ENCODE measurements around the gene GRB10.
A peak's percentile ranks its signal among the peaks of the same experiment; 100 is the strongest.

Gene GRB10

DNA sequence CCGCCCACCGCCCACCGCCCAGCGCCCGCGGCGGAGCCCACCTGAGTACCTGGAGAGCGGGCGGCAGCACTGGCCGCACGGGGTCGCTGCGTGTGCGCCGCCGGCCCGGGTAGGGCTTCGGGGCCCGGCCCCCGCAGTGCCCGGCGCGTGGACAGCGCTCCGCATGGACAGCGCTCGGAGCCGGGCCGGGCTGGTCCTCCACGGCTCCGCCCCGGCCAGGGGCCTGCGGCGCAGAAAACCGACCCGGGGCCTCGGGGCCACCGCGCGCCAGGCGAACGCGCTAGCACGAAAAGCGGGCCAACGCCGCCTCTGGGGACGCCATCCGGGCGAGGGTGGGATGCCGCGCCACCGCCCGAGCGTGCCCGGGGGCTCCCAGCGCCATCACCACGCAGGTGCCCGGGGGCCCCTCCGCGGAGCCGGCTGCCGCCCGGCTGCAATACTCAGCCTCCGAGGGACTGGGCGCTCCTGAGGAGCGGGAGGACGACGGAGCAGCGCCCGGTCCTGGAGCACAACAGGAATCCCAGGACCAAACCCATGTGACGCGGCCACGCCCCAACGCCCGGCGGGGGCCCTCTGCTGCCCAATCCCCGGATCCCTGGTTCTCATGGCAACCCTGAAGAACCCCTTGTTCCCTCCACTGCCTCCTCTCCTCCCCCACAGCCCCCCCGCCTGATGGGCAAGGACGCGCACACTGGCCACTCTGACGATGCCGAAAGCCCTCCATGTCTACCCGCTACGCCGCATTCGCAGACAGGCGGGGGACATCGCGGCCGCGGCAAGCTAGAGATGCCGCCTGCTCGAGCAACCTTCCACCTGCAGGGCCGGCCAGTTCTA, at the start of gene GRB10:
TSS of gene GRB10 (minus strand) at position 522 of the 834 bp plus-strand sequence. CDS start 50,574 bp downstream, outside the sequence.
- DNase-seq, result peak; percentile 62 to 82

DNA sequence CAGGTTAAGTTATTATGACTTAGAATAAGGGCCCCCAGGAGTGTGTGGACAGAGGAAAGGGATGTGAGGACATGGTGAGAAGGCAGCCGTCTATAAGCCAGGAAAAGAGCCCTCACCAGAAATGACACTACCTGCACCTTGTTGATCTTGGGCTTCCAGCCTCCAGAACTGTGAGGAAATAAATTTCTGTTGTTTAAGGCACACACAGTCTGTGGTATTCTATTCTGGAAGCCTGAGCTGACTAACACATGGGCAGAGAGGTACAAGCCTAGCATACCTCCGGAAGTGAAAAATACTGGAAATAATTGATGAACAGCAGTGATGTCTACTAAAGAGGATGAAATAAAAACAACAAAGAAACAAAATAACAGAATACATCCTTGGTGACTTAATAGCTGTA, 46.1 kb upstream of the GRB10 start:
- DNase-seq, result no peak

DNA sequence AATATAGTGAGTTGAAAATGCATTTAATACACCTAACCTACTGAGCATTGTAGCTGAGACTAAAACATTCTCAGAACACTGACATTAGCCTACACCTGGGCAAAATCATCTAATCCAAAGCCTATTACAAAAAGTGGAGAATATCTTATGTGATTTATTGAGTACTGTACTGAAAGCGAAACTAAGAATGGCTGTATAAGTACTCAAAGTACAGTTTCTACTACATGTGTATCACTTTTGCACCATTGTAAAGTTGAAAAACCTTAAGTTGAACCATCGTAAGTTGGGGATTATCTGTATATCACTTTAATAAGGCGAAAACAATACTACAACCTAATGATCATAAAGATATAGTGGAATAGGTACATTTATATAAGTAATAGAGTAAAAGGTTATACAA, 45.4 kb upstream of the GRB10 start:
- no peak for DNase-seq

DNA sequence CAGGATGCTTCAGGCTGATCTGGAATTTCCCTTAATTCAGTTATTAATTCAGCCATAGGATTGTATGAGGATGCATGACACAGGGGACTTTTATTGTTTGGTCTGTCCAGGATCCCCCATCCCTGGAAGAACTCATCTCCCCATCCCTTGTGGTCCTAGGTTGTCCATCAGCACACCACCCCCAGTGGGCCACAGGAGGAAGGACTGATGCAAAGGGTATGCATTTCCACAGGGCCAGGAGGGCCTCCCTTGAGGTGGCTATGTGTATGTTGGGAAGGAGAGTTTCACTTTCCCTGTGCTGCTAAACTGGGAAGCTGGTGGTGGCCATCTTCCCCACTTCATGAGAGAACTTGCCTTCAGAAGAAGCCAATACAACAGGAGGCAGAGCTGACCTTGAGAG, 44.6 kb upstream of the GRB10 start:
- DNase-seq, result no peak

DNA sequence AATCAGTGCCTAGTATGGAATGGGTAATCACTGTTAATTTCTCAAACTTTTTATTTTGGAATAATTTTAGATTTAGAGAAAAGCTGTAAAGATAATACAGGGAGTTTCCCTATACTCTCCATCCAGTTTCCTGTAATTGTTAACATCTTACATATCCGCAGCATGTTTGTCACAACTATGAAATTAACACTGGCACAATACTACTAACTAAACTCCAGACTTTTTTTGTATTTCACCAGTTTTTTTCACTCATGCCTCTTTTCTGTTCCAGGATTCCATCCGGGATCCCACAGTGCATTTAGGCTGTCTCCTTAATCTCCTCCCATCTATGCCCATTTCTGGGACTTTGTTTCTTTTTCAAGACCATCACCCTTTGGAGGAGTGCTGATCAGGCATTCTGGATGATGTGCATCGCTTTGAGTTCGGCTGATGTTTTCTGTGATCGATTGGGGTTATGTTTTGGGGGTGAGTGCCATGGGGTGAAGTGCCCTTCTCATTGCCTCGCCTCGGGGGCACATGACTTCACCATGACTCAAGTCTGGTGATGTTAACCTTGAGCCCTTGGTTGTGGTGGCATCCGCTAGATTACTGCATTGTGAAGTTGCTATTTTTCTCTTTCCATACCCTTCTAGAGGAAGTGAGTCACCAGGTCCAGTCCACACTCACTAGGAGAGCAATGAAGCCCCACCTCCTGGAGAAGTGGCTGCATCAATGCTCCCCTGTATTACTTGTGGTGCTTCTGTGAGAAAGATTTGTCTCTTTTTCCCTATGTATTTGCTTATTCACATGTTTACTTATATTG, 43.9 kb upstream of the GRB10 start:
- DNase-seq, result no peak

DNA sequence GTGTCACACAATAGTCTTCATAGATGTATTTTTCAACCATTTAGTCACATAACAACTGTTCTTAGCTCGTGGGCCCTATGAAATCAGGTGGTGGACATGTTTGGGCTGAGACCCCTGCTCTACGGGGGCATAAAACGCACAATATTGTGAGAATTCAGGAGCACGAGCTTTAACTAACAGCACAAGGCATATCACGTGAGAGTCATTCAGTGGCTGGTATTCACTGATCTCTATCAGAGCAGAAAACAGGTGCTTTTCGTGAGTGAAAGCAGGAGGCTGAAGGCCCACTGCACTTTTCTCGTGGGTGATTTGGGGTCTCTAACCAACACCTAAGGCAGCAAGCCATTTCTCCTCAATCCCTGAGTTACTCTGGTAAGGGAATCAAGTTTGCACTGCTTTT, 42.8 kb upstream of the GRB10 start:
- no peak for DNase-seq

DNA sequence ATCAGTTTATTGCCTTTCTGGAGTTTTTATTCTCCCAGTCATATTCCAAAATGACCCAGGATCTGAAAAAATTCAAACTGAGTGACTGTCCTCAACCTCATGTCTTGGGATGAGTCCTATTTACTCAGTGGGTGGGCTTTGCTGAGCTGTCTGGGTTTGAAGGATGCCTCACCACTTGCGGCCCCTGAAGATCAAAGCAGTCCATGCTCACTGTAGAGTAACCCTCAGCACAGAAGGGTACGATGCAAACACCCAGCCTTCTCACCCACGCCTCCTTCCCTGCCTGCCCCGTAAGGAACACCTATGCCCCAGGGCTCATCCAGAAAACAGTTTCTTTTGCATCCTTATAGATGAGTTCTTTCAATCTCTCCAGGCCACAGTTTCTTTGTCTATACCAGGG, 42.2 kb upstream of the GRB10 start:
- DNase-seq, result no peak

DNA sequence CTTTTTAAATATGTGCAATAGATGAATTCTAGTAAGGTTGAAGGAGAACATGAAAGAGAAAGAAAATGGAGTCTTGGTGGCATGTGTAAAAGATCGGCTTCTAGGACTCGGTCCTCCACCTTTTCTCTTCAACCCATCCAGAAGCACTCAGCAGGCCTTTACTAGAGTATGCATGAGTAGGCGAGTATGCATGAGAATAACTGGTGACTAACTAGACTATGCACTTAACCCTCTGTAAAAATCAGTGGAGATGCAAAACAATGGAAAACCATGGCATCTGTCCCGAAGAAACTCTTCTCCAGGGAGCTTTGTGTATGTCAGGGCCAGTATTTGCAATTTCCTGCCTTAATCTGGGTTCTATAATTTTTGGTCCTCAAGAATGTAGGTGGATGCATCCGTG, 40.0 kb upstream of the GRB10 start:
- DNase-seq, result no peak

DNA sequence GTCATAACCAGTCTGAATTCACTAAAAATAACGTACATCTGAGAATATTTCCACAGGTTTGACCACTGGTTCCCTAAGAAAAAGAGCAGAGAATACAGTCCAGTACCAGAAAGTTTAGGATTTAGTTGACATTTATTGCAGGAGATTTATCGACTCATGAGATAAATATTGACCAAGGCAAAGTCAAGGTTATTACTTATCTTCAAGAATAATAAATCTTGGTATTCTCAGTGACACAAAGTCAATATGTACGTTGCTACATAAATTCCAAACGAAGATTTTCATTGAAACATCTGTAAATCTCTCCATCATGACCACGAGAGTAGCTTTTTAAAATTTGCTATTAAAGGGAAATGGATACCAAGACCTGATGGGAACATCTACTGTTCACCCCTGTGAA, 39.4 kb upstream of the GRB10 start:
- no peak for DNase-seq

DNA sequence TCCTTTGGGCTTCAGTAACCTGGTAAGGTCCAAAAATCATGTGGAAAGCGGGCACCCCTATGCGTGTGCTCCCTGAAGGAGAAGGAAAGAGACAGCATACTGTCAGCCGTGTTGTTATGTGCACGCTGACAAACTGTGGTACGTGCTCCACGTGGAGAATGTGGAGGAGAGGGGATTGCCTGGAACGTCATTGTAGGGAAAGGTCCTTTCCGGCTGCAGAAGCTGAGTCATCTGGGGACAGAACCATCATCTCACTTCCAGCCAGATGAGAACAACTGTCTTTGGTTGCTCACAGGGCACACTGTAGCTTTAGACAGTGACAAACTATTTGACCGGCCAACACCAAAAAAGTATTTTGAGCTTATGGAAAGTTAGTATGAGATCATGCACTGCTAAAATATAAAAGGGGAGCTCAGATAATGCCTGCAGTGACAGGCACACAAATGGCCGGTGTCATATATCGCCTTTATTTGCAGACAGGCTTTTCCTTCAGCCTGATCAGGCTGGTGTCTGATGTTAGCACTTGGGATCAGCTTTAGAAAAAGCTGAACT, 38.8 kb upstream of the GRB10 start:
- DNase-seq, result no peak

DNA sequence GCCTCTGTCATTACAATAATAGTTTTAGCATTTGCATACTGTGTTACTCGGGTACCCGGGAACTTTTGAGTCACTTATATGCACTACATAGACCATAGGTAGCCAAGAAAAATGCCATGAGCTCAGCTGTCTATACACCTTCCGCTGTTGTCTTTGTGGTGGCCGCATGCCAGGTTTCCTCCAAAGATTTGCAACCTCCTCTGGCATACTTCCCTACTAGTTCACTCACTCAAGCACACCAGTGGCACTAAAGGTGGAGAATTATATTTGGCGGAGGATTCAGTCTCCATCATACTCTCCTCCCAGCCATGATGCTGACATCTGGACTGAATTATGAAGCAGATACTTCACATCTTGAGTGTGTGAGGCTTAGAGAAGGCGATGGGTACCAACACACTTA, 35.6 kb upstream of the GRB10 start:
- peak in 1 of 2 experiments; percentile 3 for DNase-seq

DNA sequence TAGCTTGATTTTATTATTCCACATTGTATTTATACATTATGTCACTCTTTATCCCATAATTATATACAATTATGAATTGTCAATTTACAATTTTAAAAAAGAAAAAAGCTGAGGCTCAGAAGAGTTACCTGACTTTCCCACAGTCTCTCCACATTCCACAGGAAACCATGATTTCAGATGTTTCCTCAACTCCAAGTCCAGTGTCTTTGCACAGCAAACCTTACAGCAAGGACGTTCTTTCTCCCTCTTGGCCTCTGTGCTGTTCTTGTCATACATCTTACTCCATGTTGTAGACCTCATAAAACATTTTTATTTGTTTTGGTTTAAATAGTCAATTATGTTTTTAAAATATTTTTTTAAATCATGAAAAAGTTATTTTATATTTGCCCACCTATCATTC, 34.9 kb upstream of the GRB10 start:
- DNase-seq, result no peak

DNA sequence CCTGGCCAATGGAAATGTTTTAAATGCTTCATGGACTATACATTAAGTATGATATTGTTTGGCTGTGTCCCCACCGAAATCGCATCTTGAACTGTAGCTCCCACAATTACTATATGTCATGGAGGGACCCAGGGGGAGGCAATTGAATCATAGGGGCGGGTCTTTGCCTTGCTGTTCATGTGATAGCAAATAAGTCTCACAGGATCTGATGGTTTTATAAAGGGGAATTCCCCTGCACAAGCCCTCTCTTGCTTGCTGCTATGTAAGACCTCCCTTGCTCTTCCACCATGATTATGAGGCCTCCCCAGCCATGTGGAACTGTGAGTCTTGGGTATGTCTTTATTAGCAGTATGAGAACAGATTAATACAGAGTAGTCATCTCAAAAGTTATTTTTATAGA, 32.4 kb upstream of the GRB10 start:
- DNase-seq, result no peak

DNA sequence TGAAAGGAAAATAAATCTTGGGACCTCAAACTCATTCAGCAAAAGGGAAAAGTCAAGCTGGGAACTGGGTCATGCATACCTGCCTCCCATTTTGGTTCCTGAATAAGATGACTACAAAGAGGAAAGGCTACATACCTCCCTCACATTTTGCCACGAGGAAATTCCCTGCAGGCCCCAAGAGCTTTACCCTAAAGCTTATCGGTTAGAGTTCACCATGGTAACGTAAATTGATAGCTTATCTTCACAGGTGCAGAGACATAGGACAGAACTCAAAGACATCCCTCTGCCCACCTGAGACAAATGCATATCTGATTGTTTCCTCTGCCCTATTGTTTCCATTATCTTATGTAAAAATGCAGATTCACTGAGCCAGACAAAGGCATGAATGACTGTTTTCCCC, 31.5 kb upstream of the GRB10 start:
- no peak for DNase-seq

DNA sequence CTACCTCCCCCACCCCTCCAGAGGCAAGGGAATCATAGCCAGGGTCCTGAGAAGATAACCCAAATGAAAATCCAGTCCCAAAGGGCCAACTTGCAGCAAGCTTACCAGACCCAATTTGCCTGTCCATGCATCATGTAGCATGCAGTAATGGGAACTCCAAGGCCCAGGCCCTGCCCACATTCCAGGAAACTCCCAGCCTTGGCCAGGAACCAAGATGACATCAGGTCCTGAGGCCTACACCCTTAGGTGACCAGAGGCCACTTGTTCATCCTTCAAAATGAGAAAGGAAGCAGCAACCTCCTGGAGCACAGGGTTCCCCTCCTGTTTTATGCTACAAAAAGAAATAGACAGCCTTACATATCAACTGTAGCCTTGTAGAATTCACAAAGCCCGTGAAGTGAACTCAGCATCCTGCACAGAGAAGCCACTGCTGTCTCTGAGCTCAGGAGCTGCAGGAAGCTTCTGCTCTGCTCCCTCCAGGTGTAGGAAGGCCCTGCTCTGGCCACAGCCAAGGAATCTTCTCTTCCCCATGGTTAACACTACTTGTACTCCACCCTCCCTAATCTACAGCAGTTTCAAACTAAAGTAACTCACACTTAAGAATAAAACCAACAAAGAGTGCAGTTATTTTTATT, 30.3 kb upstream of the GRB10 start:
- DNase-seq, result no peak

DNA sequence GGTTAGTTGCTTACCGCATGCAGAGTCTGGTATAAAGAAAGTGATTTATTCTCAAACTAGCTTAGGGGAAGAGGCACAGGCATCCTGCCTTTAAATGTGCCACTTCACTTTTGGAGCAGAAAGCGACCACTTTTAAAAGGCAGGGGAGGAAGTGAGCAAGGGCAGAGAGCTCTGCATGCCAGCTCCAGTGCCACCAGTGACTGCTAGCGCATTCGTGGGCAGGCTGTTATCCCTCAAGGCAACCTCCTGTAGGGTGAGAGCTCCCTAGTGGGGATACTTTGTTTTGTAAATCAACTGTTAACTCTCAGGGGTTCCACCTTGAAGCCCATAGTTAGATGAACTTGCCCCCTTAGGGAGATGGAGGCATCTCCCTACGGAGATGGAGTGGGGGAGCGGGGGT, 29.4 kb upstream of the GRB10 start:
- no peak for DNase-seq

DNA sequence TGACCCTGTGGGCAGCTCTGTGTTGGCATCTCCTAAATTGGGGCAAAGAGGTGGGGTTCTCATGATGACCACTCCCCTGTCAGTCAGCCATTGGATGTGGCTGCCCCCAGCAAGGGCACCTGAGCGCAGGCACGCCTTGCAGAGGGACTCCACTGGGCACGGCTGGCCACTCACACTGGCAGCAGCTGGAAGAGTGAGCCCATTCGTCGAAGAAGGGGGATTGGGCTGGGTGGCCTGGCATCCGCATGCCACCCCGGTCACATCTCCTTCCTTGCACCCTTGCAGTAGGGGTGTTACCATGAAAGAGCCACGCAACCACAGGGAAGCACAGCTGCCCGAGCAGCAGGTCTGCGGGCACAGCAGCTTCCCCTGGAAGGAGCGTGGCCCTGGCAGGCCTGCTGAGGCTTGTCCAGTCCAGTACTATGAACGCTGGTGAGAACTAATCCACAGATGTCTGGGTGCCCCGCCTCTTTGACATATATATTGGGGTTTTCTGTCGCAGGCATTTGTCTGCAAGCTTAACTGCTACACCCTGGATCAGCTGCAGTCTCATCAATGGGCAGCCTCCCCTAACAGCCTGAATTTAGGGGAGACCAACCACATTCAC, 25.7 kb upstream of the GRB10 start:
- no peak for DNase-seq

DNA sequence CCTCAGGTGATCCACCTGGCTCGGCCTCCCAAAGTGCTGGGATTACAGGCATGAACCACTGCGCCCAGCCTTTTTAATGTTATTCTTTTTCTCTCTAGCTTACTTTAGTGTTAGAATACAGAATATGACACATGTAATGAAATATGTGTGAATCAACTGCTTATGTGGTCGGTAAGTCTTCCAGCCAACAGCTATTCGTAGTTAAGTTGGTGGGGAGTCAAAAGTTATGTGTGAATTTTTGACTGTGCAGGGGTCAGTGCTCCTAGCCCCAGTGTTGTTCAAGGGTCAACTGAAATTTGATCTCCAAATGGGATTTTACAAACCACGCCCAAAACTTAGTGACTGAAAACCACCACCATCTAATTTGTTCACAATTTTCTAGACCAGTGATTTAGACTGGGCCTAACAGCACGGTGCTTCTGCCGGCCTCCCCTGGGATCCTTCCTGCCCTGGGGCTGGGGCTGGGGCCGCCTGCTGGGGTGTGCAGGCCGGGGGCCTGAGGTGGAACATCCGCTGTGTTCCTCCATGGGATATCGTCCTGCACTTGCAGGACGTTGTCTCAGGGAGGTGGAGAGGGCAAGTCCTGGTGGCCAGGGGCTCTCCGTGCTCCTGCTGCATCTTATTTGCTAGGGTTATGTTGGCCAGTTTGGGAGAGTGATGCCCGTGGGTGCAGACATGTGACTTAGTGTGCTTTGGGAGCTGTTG, 24.5 kb upstream of the GRB10 start:
- DNase-seq, result no peak

DNA sequence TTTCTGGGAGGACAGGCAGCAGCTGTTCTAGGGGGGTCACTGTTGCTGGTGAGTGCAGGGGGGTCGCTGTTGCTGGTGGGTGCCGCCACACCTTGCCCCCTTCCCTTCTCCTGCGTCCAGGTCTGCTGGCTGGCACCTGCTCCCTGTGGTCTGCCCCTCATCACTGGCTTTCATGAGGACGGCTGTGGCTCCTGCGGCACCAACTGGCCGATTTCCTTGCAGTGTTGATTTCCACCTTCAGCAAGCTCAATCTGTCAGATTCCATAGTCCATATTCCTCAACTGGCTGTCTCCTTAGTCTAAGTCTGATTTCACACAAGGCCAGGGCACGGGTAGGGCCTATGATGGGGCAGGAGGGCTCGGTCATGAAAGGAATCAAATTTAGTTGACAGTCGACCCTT, 23.4 kb upstream of the GRB10 start:
- no peak for DNase-seq

DNA sequence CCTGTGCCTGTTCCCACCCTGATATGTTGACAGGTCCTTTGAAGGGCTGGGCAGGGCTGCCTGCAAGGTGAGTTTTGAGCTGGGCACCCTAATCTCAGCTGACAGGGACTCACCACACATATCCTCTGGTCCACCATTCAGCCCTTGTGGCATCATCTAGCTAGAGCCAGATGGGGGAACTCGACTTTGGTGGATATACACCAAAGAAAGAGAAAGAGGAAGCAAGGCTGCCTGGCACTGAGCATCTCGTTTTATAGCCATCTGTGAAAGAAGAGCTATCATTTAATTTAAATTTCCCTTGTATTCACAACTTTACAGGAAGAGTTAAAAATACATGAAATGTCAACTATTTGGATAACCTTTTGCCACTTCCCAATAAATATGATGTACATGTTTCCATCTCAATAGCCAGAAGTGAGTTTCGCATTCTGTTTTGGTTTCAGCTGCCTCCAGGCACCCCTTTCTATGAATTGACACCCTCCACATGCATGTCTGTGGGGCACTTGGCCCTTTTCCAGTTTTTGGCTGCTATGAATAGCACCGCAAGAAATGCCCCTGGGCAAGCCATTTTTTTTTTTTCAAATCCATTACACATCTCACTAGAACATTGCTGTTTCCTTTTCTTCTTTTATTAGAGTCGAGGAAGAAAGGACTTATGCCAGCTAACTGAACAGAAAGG, 22.9 kb upstream of the GRB10 start:
- DNase-seq, result no peak
